GM12891 (cell line): ENCODE measurements around the gene HS2ST1.

Experiments
- DNase-seq: peaks from one replicate; pipeline ENCODE4 v3.0.0; 2011; ENCODE audit warnings: low spot score; ENCODE audit not compliant: insufficient read length
- FAIRE-seq: peaks from 2 replicates; lab custom pipeline; 2011; peaks lifted over from hg19 to GRCh38; lab: Jason Lieb, UNC
- PAX5 ChIP-seq: IDR thresholded peaks from 2 replicates; pipeline ENCODE4 v1.6.1; 2011; ENCODE audit warnings: low read length, moderate library complexity, mild to moderate bottlenecking; ENCODE audit not compliant: insufficient read depth, severe bottlenecking
- POLR2A ChIP-seq: IDR thresholded peaks from 2 replicates; pipeline ENCODE4 v1.6.1; 2011; ENCODE audit warnings: low read depth, low read length, control low read depth
- POLR2AphosphoS5 ChIP-seq: IDR thresholded peaks from 2 replicates; pipeline ENCODE4 v1.6.1; 2011; ENCODE audit warnings: low read depth, low read length, control low read depth
- POU2F2 ChIP-seq: IDR thresholded peaks from 2 replicates; pipeline ENCODE4 v1.6.1; 2011; ENCODE audit warnings: low read depth, mild to moderate bottlenecking, control low read depth, low read length, moderate library complexity
- SPI1 ChIP-seq: IDR thresholded peaks from 2 replicates; pipeline ENCODE4 v1.6.1; 2011; ENCODE audit warnings: low read depth, low read length, control low read depth
- TAF1 ChIP-seq: IDR thresholded peaks from 2 replicates; pipeline ENCODE4 v1.6.1; 2011; ENCODE audit warnings: low read depth, low read length, control low read depth

Gene HS2ST1

GRCh38 chr1:87042111-87042811 is 127.8 kb downstream of the HS2ST1 start:
- TF ChIP-seq POLR2AphosphoS5: no peak
- TF ChIP-seq POU2F2: no peak
- TF ChIP-seq PAX5: no peak
- no peak for TF ChIP-seq SPI1
- TF ChIP-seq TAF1: no peak
- TF ChIP-seq POLR2A: no peak
- FAIRE-seq (no peak), DNase-seq (no peak)

GRCh38 chr1:87044424-87044823 is 130.0 kb downstream of the HS2ST1 start:
- TF ChIP-seq TAF1 (no peak), POLR2AphosphoS5 (no peak), SPI1 (no peak), POU2F2 (no peak), PAX5 (no peak), POLR2A (no peak)
- FAIRE-seq (no peak), DNase-seq (no peak)

GRCh38 chr1:87044840-87045239 is 130.4 kb downstream of the HS2ST1 start:
- TF ChIP-seq SPI1 (no peak), TAF1 (no peak), POU2F2 (no peak), PAX5 (no peak)
- peak; percentile 69 for FAIRE-seq
- DNase-seq: no peak

GRCh38 chr1:87045761-87046304 is 131.4 kb downstream of the HS2ST1 start:
- FAIRE-seq (peak; percentile 56), DNase-seq (no peak)
- TF ChIP-seq POU2F2: no peak
- no peak for TF ChIP-seq POLR2AphosphoS5
- no peak for TF ChIP-seq TAF1
- TF ChIP-seq SPI1: no peak
- TF ChIP-seq POLR2A: no peak
- no peak for TF ChIP-seq PAX5

- FAIRE-seq: no peak
- DNase-seq: no peak
- TF ChIP-seq POLR2AphosphoS5 (no peak), TAF1 (no peak), SPI1 (no peak), POU2F2 (no peak), PAX5 (no peak), POLR2A (no peak)
Observed at GRCh38 chr1:87046951-87047350, 132.5 kb downstream of the HS2ST1 start.

- FAIRE-seq (no peak), DNase-seq (no peak)
- TF ChIP-seq SPI1: no peak
- no peak for TF ChIP-seq POLR2AphosphoS5
- no peak for TF ChIP-seq PAX5
- TF ChIP-seq POU2F2: no peak
- TF ChIP-seq TAF1: no peak
- TF ChIP-seq POLR2A: no peak
Observed at GRCh38 chr1:87048237-87048636, 133.8 kb downstream of the HS2ST1 start.

- TF ChIP-seq TAF1 (no peak), POLR2AphosphoS5 (no peak), PAX5 (no peak), POLR2A (no peak), POU2F2 (no peak), SPI1 (no peak)
- FAIRE-seq: no peak
- DNase-seq: no peak
Observed at GRCh38 chr1:87051965-87052364, 137.5 kb downstream of the HS2ST1 start.

GRCh38 chr1:87052400-87052799 is 138.0 kb downstream of the HS2ST1 start:
- FAIRE-seq (peak; percentile 57), DNase-seq (no peak)
- TF ChIP-seq SPI1 (peak; percentile 71), POLR2AphosphoS5 (no peak)

GRCh38 chr1:87052961-87053360 is 138.5 kb downstream of the HS2ST1 start:
- FAIRE-seq: no peak
- DNase-seq: no peak

More at GRCh38 chr1:87052961-87053360, 138.5 kb downstream of the HS2ST1 start:
- TF ChIP-seq POLR2A: no peak
- TF ChIP-seq POLR2AphosphoS5: no peak
- no peak for TF ChIP-seq PAX5
- no peak for TF ChIP-seq SPI1
- no peak for TF ChIP-seq TAF1
- TF ChIP-seq POU2F2: no peak
